GM12875 (cell line): ENCODE data around the gene CCDC17.

Source experiments
- H3K4me3 ChIP-seq: one replicate; pipeline ENCODE4 v1.5.1; 2011; ENCODE audit warnings: low read depth, low read length, control low read depth
- CTCF ChIP-seq: IDR thresholded peaks from 2 replicates; pipeline ENCODE4 v1.5.1; 2011; ENCODE audit warnings: low read depth, mild to moderate bottlenecking, control low read depth, inconsistent platforms, low read length, moderate library complexity, borderline replicate concordance; ENCODE audit not compliant: insufficient read depth

The CCDC17 gene

DNA sequence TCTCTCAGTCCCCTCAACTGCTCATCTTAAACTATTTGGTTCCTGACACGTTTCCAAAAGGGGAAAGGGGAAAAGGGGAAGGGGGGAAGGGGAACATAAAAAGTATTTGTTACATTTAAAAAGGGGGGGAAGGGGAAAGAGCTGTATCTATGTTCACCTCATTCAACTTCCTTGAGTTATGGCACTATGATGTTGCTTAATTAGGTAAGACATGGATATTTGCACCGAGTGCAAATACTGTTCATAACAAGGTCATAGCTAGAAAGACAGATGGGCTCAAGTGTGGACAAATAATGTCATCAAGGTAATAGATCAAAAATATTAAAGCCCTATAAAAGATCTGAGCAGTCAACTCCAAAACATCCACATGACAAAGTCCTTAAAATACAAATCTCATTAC, 36.5 kb upstream of the CCDC17 start:
- no peak for TF ChIP-seq CTCF
- H3K4me3 ChIP-seq: no peak overlapping the region

GRCh38 chr1:45659222-45659621, 35.4 kb upstream of the CCDC17 start:
- H3K4me3 ChIP-seq: no peak overlapping the region
- no peak for TF ChIP-seq CTCF

GRCh38 chr1:45658171-45658570, 34.3 kb upstream of the CCDC17 start:
- no peak overlapping the region for H3K4me3 ChIP-seq
- TF ChIP-seq CTCF: no peak

GRCh38 chr1:45656573-45657226, 32.8 kb upstream of the CCDC17 start:
- TF ChIP-seq CTCF: no peak
- no peak overlapping the region for H3K4me3 ChIP-seq

DNA sequence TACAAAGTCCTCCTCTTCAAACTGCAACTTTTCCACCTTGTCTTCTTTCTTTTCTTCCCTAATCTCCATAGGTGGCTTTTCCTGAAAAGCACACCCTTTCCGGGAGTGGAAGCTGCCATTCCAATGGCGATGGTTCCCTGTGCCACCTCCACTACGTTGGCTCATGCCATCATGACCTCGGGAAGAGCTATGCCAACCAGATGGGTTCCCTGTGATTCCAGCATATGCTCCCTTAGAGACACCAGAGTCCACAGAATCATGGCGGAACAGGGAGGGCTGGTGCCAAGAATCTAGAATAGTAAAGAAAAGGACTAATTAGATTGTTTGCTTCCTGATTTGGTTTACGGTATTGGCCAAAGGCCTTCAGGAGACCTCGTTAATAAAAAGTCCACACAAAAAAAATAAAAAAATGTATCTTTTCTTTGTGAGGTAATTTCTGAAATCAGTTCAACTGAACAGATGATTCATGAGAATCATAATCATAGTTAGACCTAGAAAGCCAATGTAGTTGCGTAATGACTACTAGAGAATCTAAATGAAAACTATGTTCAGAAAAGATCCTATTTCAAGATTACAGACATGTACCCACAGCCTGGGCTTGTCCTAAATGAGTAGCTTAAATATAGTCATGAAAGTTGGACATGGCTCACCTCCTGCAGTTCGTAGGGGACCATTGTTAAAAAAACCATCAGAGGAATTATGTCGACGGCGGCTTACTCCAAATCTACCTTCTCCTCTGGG, 30.9 kb upstream of the CCDC17 start:
- H3K4me3 ChIP-seq: no peak overlapping the region
- TF ChIP-seq CTCF: no peak

GRCh38 chr1:45647248-45648021, 23.6 kb upstream of the CCDC17 start:
- H3K4me3 ChIP-seq: no peak overlapping the region
- TF ChIP-seq CTCF: no peak

DNA sequence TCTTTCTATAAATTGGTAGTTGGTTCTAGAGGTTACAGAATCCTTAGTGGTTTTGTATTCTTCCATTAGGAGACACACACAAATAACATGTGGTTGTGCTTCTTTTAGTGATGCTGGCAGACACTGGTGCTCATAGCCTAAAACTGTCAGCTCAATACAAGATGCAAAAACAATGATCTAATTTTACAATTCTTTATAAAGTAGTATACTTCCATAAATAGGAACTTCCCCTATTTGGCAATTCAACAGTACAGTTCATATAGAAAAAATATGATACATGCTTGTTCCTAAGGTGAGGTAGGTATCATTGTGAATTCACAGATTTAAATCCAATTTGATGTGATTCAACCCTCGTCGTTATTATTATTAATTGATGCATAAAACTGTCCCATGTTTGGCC, 20.8 kb upstream of the CCDC17 start:
- no peak overlapping the region for H3K4me3 ChIP-seq
- TF ChIP-seq CTCF: no peak
